ENCODE measurements around the gene ZCCHC14.

The ZCCHC14 gene

GRCh38 chr16:87443016-87443415, 49.8 kb downstream of the ZCCHC14 start:
- FAIRE-seq (no peak), DNase-seq (ENCODE audit: insufficient read length, low spot score) (no peak)
- TF ChIP-seq TAF1 (IDR thresholded peaks at IDR 0.05; ENCODE audit: low read depth, low read length) = no peak
- no peak for TF ChIP-seq PAX5 (IDR thresholded peaks at IDR 0.05; ENCODE audit: insufficient read depth, low read length, severe bottlenecking)
- TF ChIP-seq POLR2A (IDR thresholded peaks at IDR 0.05; ENCODE audit: low read depth, low read length) = no peak
- no peak for TF ChIP-seq POLR2AphosphoS5 (IDR thresholded peaks at IDR 0.05; ENCODE audit: low read depth, low read length)

- DNase-seq (ENCODE audit: insufficient read length, low spot score) (no peak), FAIRE-seq (no peak)
- TF ChIP-seq TAF1 (IDR thresholded peaks at IDR 0.05; ENCODE audit: low read depth, low read length) = no peak
These were observed 50.2 kb downstream of the ZCCHC14 start for GRCh38 chr16:87442581-87442966.

- no peak for TF ChIP-seq TAF1 (IDR thresholded peaks at IDR 0.05; ENCODE audit: low read depth, low read length)
- TF ChIP-seq POLR2A (IDR thresholded peaks at IDR 0.05; ENCODE audit: low read depth, low read length) = no peak
- no peak for TF ChIP-seq POU2F2 (IDR thresholded peaks at IDR 0.05; ENCODE audit: low read depth, low read length)
- no peak for TF ChIP-seq POLR2AphosphoS5 (IDR thresholded peaks at IDR 0.05; ENCODE audit: low read depth, low read length)
- no peak for TF ChIP-seq SPI1 (IDR thresholded peaks at IDR 0.05; ENCODE audit: low read depth, low read length)
- no peak for TF ChIP-seq PAX5 (IDR thresholded peaks at IDR 0.05; ENCODE audit: insufficient read depth, low read length, severe bottlenecking)
- DNase-seq (ENCODE audit: insufficient read length, low spot score) = no peak
- no peak for FAIRE-seq
These were observed 50.8 kb downstream of the ZCCHC14 start for GRCh38 chr16:87441886-87442580.

GRCh38 chr16:87439926-87440325, 52.9 kb downstream of the ZCCHC14 start:
- TF ChIP-seq POU2F2 (IDR thresholded peaks at IDR 0.05; ENCODE audit: low read depth, low read length) (no peak), POLR2A (IDR thresholded peaks at IDR 0.05; ENCODE audit: low read depth, low read length) (no peak), POLR2AphosphoS5 (IDR thresholded peaks at IDR 0.05; ENCODE audit: low read depth, low read length) (no peak), TAF1 (IDR thresholded peaks at IDR 0.05; ENCODE audit: low read depth, low read length) (no peak), PAX5 (IDR thresholded peaks at IDR 0.05; ENCODE audit: insufficient read depth, low read length, severe bottlenecking) (no peak), SPI1 (IDR thresholded peaks at IDR 0.05; ENCODE audit: low read depth, low read length) (no peak)
- FAIRE-seq (no peak), DNase-seq (ENCODE audit: insufficient read length, low spot score) (no peak)

GRCh38 chr16:87438611-87438985, 54.2 kb downstream of the ZCCHC14 start:
- FAIRE-seq (no peak), DNase-seq (ENCODE audit: insufficient read length, low spot score) (no peak)
- no peak for TF ChIP-seq TAF1 (IDR thresholded peaks at IDR 0.05; ENCODE audit: low read depth, low read length)
- no peak for TF ChIP-seq PAX5 (IDR thresholded peaks at IDR 0.05; ENCODE audit: insufficient read depth, low read length, severe bottlenecking)
- no peak for TF ChIP-seq SPI1 (IDR thresholded peaks at IDR 0.05; ENCODE audit: low read depth, low read length)

- DNase-seq (ENCODE audit: insufficient read length, low spot score) (no peak), FAIRE-seq (no peak)
- no peak for TF ChIP-seq POU2F2 (IDR thresholded peaks at IDR 0.05; ENCODE audit: low read depth, low read length)
- no peak for TF ChIP-seq PAX5 (IDR thresholded peaks at IDR 0.05; ENCODE audit: insufficient read depth, low read length, severe bottlenecking)
- no peak for TF ChIP-seq TAF1 (IDR thresholded peaks at IDR 0.05; ENCODE audit: low read depth, low read length)
- TF ChIP-seq SPI1 (IDR thresholded peaks at IDR 0.05; ENCODE audit: low read depth, low read length) = no peak
- no peak for TF ChIP-seq POLR2AphosphoS5 (IDR thresholded peaks at IDR 0.05; ENCODE audit: low read depth, low read length)
- no peak for TF ChIP-seq POLR2A (IDR thresholded peaks at IDR 0.05; ENCODE audit: low read depth, low read length)
These were observed 54.8 kb downstream of the ZCCHC14 start for GRCh38 chr16:87437911-87438610.

GRCh38 chr16:87437327-87437726, 55.5 kb downstream of the ZCCHC14 start:
- no peak for TF ChIP-seq PAX5 (IDR thresholded peaks at IDR 0.05; ENCODE audit: insufficient read depth, low read length, severe bottlenecking)
- TF ChIP-seq POU2F2 (IDR thresholded peaks at IDR 0.05; ENCODE audit: low read depth, low read length) = no peak
- TF ChIP-seq POLR2AphosphoS5 (IDR thresholded peaks at IDR 0.05; ENCODE audit: low read depth, low read length) = no peak
- no peak for TF ChIP-seq POLR2A (IDR thresholded peaks at IDR 0.05; ENCODE audit: low read depth, low read length)
- TF ChIP-seq TAF1 (IDR thresholded peaks at IDR 0.05; ENCODE audit: low read depth, low read length) = no peak
- no peak for TF ChIP-seq SPI1 (IDR thresholded peaks at IDR 0.05; ENCODE audit: low read depth, low read length)
- DNase-seq (ENCODE audit: insufficient read length, low spot score) (no peak), FAIRE-seq (no peak)

GRCh38 chr16:87436225-87437172, 56.3 kb downstream of the ZCCHC14 start:
- FAIRE-seq (peak; percentile 41), DNase-seq (ENCODE audit: insufficient read length, low spot score) (no peak)
- no peak for TF ChIP-seq POLR2A (IDR thresholded peaks at IDR 0.05; ENCODE audit: low read depth, low read length)
- no peak for TF ChIP-seq SPI1 (IDR thresholded peaks at IDR 0.05; ENCODE audit: low read depth, low read length)
- no peak for TF ChIP-seq POLR2AphosphoS5 (IDR thresholded peaks at IDR 0.05; ENCODE audit: low read depth, low read length)
- TF ChIP-seq TAF1 (IDR thresholded peaks at IDR 0.05; ENCODE audit: low read depth, low read length) = no peak
- TF ChIP-seq POU2F2 (IDR thresholded peaks at IDR 0.05; ENCODE audit: low read depth, low read length) = no peak
- no peak for TF ChIP-seq PAX5 (IDR thresholded peaks at IDR 0.05; ENCODE audit: insufficient read depth, low read length, severe bottlenecking)

GRCh38 chr16:87435372-87436224, 57.2 kb downstream of the ZCCHC14 start:
- DNase-seq (ENCODE audit: insufficient read length, low spot score) (no peak), FAIRE-seq (peak; percentile 60)
- TF ChIP-seq POLR2AphosphoS5 (IDR thresholded peaks at IDR 0.05; ENCODE audit: low read depth, low read length) (no peak), POLR2A (IDR thresholded peaks at IDR 0.05; ENCODE audit: low read depth, low read length) (no peak), SPI1 (IDR thresholded peaks at IDR 0.05; ENCODE audit: low read depth, low read length) (no peak), POU2F2 (IDR thresholded peaks at IDR 0.05; ENCODE audit: low read depth, low read length) (no peak), TAF1 (IDR thresholded peaks at IDR 0.05; ENCODE audit: low read depth, low read length) (no peak), PAX5 (IDR thresholded peaks at IDR 0.05; ENCODE audit: insufficient read depth, low read length, severe bottlenecking) (no peak)
